BE2C (cell line): Measurements from ENCODE around the gene ARFGEF2.

Experiments
- DNase-seq: peaks from one replicate; pipeline ENCODE4 v3.0.0-alpha.2; 2020
- H3K27me3 ChIP-seq: fragments of 250-450 bp; sonication (Bioruptor Pico); 2 replicates; pipeline ENCODE4 v1.5.1; 2020; ENCODE audit warnings: mild to moderate bottlenecking
- H3K36me3 ChIP-seq: fragments of 250-450 bp; sonication (Bioruptor Pico); 2 replicates; pipeline ENCODE4 v1.5.1; 2020; ENCODE audit warnings: mild to moderate bottlenecking
- H3K4me1 ChIP-seq: fragments of 250-450 bp; sonication (Bioruptor Pico); 2 replicates; pipeline ENCODE4 v1.5.1; 2020
- H3K4me3 ChIP-seq: 2 replicates; pipeline ENCODE4 v1.5.1; 2011; ENCODE audit warnings: low read depth, low read length
- H3K9me3 ChIP-seq: fragments of 250-450 bp; sonication (Bioruptor Pico); 2 replicates; pipeline ENCODE4 v1.5.1; 2020
- CTCF ChIP-seq: IDR thresholded peaks from 2 replicates; pipeline ENCODE4 v1.5.1; 2012; ENCODE audit warnings: mild to moderate bottlenecking, low read depth, low read length

The ARFGEF2 gene

GRCh38 chr20:49039854-49040253 lies 118.3 kb downstream of the ARFGEF2 start:
- H3K9me3 ChIP-seq = no peaks in the 10 kb centered on the region
- H3K4me1 ChIP-seq = no peaks in the 10 kb centered on the region
- peaks cover 7% of the 10 kb centered on the region for H3K36me3 ChIP-seq
- no peaks in the 10 kb centered on the region for H3K27me3 ChIP-seq
- no peak for DNase-seq
- no peak overlapping the region for H3K4me3 ChIP-seq
- no peak for TF ChIP-seq CTCF

- DNase-seq = no peak
- Histone ChIP-seq H3K4me1 (no peaks in the 10 kb centered on the region), H3K27me3 (no peaks in the 10 kb centered on the region), H3K9me3 (no peaks in the 10 kb centered on the region), H3K36me3 (peaks cover 6% of the 10 kb centered on the region), H3K4me3 (no peak overlapping the region)
- TF ChIP-seq CTCF = no peak
These were observed 121.5 kb downstream of the ARFGEF2 start for GRCh38 chr20:49043000-49043399.

DNA sequence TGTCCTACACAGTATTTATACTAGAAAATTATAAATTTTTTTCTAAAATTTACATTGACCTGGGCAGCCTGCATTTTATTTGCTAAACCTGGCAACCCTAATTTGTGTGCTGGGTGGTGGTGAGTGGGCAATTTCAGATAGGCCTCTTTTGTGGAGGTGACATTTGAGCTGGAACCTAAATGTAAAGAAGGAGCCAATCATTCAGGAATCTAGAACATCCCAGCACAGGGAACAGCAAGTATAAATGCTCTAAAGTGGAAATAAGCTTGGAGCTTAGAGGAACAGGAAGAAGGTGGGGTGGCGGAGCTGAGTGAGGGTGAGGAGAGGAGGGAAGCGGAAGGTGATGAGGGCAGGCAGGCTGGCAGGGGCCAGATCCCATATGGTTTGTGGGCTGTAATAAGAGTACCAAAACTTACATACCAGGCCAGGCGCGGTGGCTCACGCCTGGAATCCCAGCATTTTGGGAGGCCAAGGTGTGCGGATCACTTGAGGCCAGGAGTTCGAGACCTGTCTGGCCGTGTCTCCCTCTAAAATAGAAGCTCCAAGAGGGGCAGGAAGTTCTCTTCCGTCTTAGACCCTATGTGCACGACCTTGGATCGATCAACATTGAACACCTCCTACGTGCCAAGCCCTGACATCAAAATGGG lies 124.1 kb downstream of the ARFGEF2 start:
- TF ChIP-seq CTCF = no peak
- Histone ChIP-seq H3K27me3 (no peaks in the 10 kb centered on the region), H3K4me3 (peak overlapping the region; percentile 94), H3K9me3 (no peaks in the 10 kb centered on the region), H3K4me1 (peaks cover 2% of the 10 kb centered on the region; the same call in 1 of the 2 replicates), H3K36me3 (peaks cover 25% of the 10 kb centered on the region)
- no peak for DNase-seq

GRCh38 chr20:49046087-49046900 lies 124.8 kb downstream of the ARFGEF2 start, which contains the start of gene CSE1L:
CSE1L (plus strand) TSS chr20:49046312; CDS start chr20:49058464, 12,152 bp downstream.
- Histone ChIP-seq H3K9me3 (no peaks in the 10 kb centered on the region), H3K27me3 (no peaks in the 10 kb centered on the region), H3K36me3 (peaks cover 32% of the 10 kb centered on the region), H3K4me3 (peak within 1 kb of the TSS; percentile 94), H3K4me1 (peaks cover 2% of the 10 kb centered on the region; the same call in 1 of the 2 replicates)
- TF ChIP-seq CTCF = no peak
- DNase-seq = peak; percentile 97

DNA sequence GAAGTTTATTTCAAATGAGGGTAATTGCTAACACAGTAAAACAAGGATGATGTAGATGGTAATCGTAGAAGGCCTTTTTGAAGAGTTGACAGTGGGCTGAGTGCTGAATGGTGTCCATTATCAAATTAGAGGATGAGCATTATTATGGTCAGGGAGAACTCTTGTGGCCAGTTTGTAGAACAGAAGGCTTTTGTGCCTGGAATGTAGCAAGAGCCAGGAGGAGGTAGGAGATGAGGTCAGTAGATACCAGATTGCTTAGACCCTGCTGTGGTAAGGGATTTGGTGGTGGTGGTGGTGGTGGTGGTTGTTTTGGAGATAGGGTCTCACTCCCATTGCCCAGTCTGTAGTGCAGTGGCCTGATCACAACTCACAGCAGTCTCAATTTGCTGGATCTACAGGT lies 130.8 kb downstream of the ARFGEF2 start:
- no peak for TF ChIP-seq CTCF
- Histone ChIP-seq H3K36me3 (peaks cover 70% of the 10 kb centered on the region), H3K27me3 (no peaks in the 10 kb centered on the region), H3K4me1 (peaks cover 5% of the 10 kb centered on the region), H3K9me3 (no peaks in the 10 kb centered on the region), H3K4me3 (no peak overlapping the region)
- no peak for DNase-seq

GRCh38 chr20:49054056-49054643 lies 132.6 kb downstream of the ARFGEF2 start:
- Histone ChIP-seq H3K4me3 (no peak overlapping the region), H3K9me3 (no peaks in the 10 kb centered on the region), H3K27me3 (no peaks in the 10 kb centered on the region), H3K36me3 (peaks cover 74% of the 10 kb centered on the region), H3K4me1 (peaks cover 2% of the 10 kb centered on the region; the same call in 1 of the 2 replicates)
- no peak for DNase-seq
- TF ChIP-seq CTCF = no peak
